ENCODE measurements around the gene CD1D.
"Not testable (repeated sequence)": the region's sequence is repeated elsewhere in the genome, so short reads cannot be mapped to it uniquely, and the experiment has no call there.

Gene CD1D

GRCh38 chr1:158176849-158177699 lies 3.6 kb upstream of the CD1D start:
- DNase-seq = not testable (repeated sequence)

- DNase-seq = no peak
These were observed 2.8 kb upstream of the CD1D start for GRCh38 chr1:158177700-158178450.

GRCh38 chr1:158179301-158180041 lies 1.2 kb upstream of the CD1D start:
- DNase-seq = no peak

GRCh38 chr1:158181577-158181922 lies 855 bp downstream of the CD1D start:
- DNase-seq = no peak

- no peak for DNase-seq
These were observed 5.1 kb downstream of the CD1D start for GRCh38 chr1:158185770-158186169.

- no peak for DNase-seq
These were observed 5.5 kb downstream of the CD1D start for GRCh38 chr1:158186180-158186579.

- no peak for DNase-seq
These were observed 7.9 kb downstream of the CD1D start for GRCh38 chr1:158188611-158189010.

- no peak for DNase-seq
These were observed 8.9 kb downstream of the CD1D start for GRCh38 chr1:158189624-158190023.

GRCh38 chr1:158191299-158191698 lies 10.6 kb downstream of the CD1D start:
- no peak for DNase-seq

- DNase-seq = no peak
These were observed 15.8 kb downstream of the CD1D start for GRCh38 chr1:158196461-158196860.

GRCh38 chr1:158199849-158200248 lies 19.2 kb downstream of the CD1D start:
- no peak for DNase-seq

- DNase-seq = no peak
These were observed 19.8 kb downstream of the CD1D start for GRCh38 chr1:158200527-158200926.

GRCh38 chr1:158203693-158204457 lies 23.2 kb downstream of the CD1D start:
- DNase-seq = peak; percentile 12

GRCh38 chr1:158204458-158204827 lies 23.7 kb downstream of the CD1D start:
- DNase-seq = no peak

- DNase-seq = no peak
These were observed 28.0 kb downstream of the CD1D start for GRCh38 chr1:158208586-158209116.

- DNase-seq = no peak
These were observed 31.6 kb downstream of the CD1D start for GRCh38 chr1:158212320-158212719.

GRCh38 chr1:158223445-158223844 lies 42.8 kb downstream of the CD1D start:
- DNase-seq = not testable (repeated sequence)

GRCh38 chr1:158227904-158228623 lies 47.4 kb downstream of the CD1D start:
- DNase-seq = no peak

All from effector CD4-positive, alpha-beta T cell (primary cell).